Colonic mucosa (tissue), 4 donors: ENCODE data around the gene NOB1. TPM values are rescaled to one million over a fixed set of nuclear protein-coding genes. Genes with fewer than 3 reads are reported as not detected.

Experiments used
- DNase-seq: peaks from one replicate; pipeline ENCODE4 v3.0.0-alpha.2; 2020
- H3K27ac ChIP-seq: fragments of 200-600 bp; one replicate; pipeline ENCODE4 v1.8.0; 2021
- H3K27me3 ChIP-seq: fragments of 200-600 bp; one replicate; pipeline ENCODE4 v1.8.0; 2021
- H3K36me3 ChIP-seq: fragments of 200-600 bp; one replicate; pipeline ENCODE4 v1.8.0; 2021
- H3K4me1 ChIP-seq: fragments of 200-600 bp; one replicate; pipeline ENCODE4 v1.8.0; 2021; ENCODE audit warnings: mild to moderate bottlenecking
- H3K4me3 ChIP-seq: fragments of 200-600 bp; one replicate; pipeline ENCODE4 v1.8.0; 2021
- H3K9ac ChIP-seq, 2 donors: one replicate each; pipeline ENCODE4 v1.7.0; 2013; ENCODE audit warnings: control low read depth in 2 of 2, low read depth in 2 of 2, low read length in 2 of 2
- H3K9me3 ChIP-seq: fragments of 200-600 bp; one replicate; pipeline ENCODE4 v1.8.0; 2021
- intact Hi-C: fragments of 100-400 bp; cut with DNase I; formaldehyde crosslinking; loops from one replicate; pipeline ENCODE4 v1.14.1; 2022
- total RNA-seq, 2 donors: library from RNA; stranded (reverse); fragmentation: NEBNext Ultra II Directional in 1 of 2; extraction: Animal tissue kit (Norgen Biotek cat#: 25700) in 1 of 2; gene quantifications; one replicate each; pipeline ENCODE4 v1.2.1, GENCODE V29; 2021
- TF ChIP-seq, protein P1 (sequence below): fragments of 200-600 bp; IDR thresholded peaks from one replicate; pipeline ENCODE4 v1.8.0; 2022; ENCODE audit warnings: antibody characterized with exemption, mild to moderate bottlenecking
- donor health status: healthy.
- donor health status: DM: no; HTN: no; CAD: no.
- donor health status: DM: no; HTN: no; CAD: no.

The NOB1 gene
- total RNA-seq, 2 donors from 2014 or later, result 36.3 to 45.8 TPM

DNA sequence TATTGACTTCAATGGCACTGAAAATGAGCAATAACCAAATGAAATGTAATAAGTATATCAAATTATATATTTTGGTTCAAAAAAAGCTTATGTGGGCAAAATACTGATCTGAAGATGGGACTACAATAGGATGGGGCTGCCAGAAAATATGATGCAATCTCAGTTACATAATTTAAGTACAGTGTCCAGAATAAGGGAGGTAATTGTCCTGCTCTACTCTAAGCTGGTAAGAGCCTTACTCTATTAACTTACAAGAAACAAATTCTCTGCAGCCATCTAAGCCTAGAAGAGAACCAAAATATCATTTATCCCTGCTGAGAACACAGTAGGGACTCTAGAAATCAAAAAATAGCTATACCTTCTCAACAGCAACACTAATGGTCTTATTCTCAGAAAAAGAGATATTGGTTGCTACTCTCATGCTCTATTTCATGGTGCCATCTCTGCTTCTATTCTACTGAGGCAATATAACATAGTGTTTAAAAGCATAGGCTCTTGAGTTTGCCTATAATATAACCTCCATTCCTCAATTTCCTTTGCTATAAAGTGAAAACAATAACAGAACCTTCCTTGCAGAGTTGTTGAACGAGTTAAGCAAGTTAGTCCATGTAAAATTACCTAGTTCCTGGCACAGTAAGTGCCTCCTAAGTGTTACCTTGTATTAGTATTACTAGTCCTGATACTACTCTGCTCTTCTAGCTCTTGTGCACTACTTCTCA is 48.3 kb downstream of the NOB1 start:
- no peak overlapping the region for H3K4me3 ChIP-seq
- no peak for DNase-seq
- intact Hi-C loops, result loop anchor here (5.0 kb wide), 1 partner anchor 309 kb away; no protein-coding TSS in a partner anchor

DNA sequence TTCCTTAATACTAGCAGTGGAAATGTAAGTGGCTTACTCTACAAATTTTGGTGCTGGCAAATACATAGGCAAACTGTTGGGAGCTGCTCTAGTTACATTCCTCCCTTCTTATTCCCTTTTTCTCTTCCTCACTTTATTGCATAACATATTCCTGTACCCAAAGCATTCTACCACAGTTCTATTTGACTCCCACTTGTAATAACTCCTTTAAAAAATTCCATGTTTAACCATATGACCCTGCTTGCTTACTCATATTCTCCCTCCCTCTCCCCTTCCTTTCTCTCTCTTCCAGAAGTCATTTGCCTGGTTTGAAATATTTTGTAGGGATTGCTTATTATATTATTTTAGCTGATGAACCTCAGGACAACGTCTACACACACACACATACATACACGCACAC is 51.1 kb downstream of the NOB1 start:
- Histone ChIP-seq H3K27ac (no peak overlapping the region), H3K36me3 (no peaks in the 10 kb centered on the region), H3K4me1 (no peaks in the 10 kb centered on the region), H3K9me3 (no peaks in the 10 kb centered on the region), H3K4me3 (no peak overlapping the region), H3K9ac (no peak overlapping the region), H3K27me3 (no peaks in the 10 kb centered on the region)
- DNase-seq, result no peak
- TF ChIP-seq, protein P1, sequence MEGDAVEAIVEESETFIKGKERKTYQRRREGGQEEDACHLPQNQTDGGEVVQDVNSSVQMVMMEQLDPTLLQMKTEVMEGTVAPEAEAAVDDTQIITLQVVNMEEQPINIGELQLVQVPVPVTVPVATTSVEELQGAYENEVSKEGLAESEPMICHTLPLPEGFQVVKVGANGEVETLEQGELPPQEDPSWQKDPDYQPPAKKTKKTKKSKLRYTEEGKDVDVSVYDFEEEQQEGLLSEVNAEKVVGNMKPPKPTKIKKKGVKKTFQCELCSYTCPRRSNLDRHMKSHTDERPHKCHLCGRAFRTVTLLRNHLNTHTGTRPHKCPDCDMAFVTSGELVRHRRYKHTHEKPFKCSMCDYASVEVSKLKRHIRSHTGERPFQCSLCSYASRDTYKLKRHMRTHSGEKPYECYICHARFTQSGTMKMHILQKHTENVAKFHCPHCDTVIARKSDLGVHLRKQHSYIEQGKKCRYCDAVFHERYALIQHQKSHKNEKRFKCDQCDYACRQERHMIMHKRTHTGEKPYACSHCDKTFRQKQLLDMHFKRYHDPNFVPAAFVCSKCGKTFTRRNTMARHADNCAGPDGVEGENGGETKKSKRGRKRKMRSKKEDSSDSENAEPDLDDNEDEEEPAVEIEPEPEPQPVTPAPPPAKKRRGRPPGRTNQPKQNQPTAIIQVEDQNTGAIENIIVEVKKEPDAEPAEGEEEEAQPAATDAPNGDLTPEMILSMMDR, result no peak
- intact Hi-C loops, result no loop called here

More for the DNA sequence above, 48.3 kb downstream of the NOB1 start:
- H3K36me3 ChIP-seq, result no peaks in the 10 kb centered on the region
- H3K27me3 ChIP-seq, result no peaks in the 10 kb centered on the region
- no peak overlapping the region for H3K27ac ChIP-seq
- no peaks in the 10 kb centered on the region for H3K4me1 ChIP-seq
- TF ChIP-seq, protein P1, result no peak
- no peaks in the 10 kb centered on the region for H3K9me3 ChIP-seq
- no peak overlapping the region for H3K9ac ChIP-seq

DNA sequence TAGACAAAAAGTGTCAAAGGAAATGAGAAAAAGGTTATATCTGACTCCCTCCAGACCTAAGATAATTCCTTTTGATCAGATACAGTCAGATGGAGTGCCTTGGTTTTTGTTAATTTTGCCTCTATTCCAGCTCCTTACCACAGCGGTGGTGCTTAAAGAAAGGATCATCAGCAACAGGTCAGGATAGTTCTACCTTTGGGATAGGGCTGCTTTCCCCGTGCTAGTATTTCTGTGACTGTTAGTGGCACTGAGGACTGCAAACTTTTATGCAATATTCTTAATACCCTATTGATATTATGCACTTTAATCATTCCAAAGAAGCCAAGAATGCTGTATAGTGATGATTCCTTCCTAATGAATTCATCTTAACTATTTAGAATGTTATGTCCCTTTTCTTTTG is 52.9 kb downstream of the NOB1 start:
- Histone ChIP-seq H3K36me3 (no peaks in the 10 kb centered on the region), H3K4me3 (no peak overlapping the region), H3K9ac (no peak overlapping the region), H3K27ac (no peak overlapping the region), H3K9me3 (no peaks in the 10 kb centered on the region), H3K4me1 (no peaks in the 10 kb centered on the region), H3K27me3 (no peaks in the 10 kb centered on the region)
- TF ChIP-seq, protein P1, result no peak
- intact Hi-C loops, result no loop called here
- DNase-seq, result no peak

DNA sequence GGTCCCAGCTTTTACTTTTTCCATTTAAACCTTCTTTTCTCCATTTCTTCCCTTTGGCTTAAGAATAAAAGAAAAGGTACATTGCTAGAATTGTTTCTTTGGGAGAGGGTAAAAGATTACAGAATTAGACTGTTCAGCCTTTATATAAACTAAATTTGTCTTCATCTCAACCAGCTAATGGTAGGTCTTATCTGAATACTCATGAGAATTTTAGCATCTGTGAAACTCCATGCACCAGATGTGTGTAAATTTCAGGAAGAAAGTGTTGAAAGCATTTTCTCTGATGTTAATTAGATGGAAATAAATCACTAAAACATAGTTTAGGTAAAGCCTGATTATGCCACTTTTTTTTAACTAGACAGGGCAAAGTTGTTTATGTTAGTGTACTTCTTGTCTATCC is 53.3 kb downstream of the NOB1 start:
- TF ChIP-seq, protein P1, result no peak
- Histone ChIP-seq H3K36me3 (peaks cover under 1% of the 10 kb centered on the region), H3K27ac (no peak overlapping the region), H3K4me1 (no peaks in the 10 kb centered on the region), H3K9ac (no peak overlapping the region), H3K9me3 (no peaks in the 10 kb centered on the region), H3K27me3 (no peaks in the 10 kb centered on the region), H3K4me3 (no peak overlapping the region)
- intact Hi-C loops, result no loop called here
- no peak for DNase-seq

DNA sequence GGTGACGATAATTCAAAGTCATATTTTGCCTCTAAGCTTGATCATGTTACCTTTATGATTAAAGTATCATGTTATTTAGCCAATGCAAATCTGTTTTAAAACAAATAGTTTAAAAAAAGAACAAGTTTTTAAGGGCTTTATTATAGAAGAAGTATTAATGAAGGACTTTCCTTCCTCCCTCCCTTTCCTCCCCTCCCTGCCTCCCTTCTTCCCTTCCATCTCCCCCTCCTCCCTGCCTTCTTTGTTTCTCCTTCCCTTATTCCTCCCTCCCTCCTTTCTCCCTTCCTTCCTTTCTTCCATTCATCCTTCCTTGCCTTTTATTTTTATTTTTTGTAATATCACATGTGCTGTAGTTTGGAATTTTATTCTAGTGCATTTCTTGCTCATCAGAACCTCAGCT is 54.8 kb downstream of the NOB1 start:
- TF ChIP-seq, protein P1, result no peak
- H3K36me3 ChIP-seq, result peaks cover 10% of the 10 kb centered on the region
- H3K4me1 ChIP-seq, result no peaks in the 10 kb centered on the region
- H3K27ac ChIP-seq, result no peak overlapping the region
- no peaks in the 10 kb centered on the region for H3K27me3 ChIP-seq
- intact Hi-C loops, result loop anchor here (10.0 kb wide), 1 partner anchor 55 kb away; no protein-coding TSS in a partner anchor
- no peak overlapping the region for H3K9ac ChIP-seq
- no peaks in the 10 kb centered on the region for H3K9me3 ChIP-seq
- DNase-seq, result no peak
- H3K4me3 ChIP-seq, result no peak overlapping the region
